ENCODE data around the gene SLC12A8. TPM values are rescaled to one million over a fixed set of nuclear protein-coding genes. Genes with fewer than 3 reads are reported as not detected.
A peak's percentile ranks its signal among the peaks of the same experiment; 100 is the strongest.

The SLC12A8 gene
- total RNA-seq, 1 donor from 2014 or later, result 9.2 TPM

DNA sequence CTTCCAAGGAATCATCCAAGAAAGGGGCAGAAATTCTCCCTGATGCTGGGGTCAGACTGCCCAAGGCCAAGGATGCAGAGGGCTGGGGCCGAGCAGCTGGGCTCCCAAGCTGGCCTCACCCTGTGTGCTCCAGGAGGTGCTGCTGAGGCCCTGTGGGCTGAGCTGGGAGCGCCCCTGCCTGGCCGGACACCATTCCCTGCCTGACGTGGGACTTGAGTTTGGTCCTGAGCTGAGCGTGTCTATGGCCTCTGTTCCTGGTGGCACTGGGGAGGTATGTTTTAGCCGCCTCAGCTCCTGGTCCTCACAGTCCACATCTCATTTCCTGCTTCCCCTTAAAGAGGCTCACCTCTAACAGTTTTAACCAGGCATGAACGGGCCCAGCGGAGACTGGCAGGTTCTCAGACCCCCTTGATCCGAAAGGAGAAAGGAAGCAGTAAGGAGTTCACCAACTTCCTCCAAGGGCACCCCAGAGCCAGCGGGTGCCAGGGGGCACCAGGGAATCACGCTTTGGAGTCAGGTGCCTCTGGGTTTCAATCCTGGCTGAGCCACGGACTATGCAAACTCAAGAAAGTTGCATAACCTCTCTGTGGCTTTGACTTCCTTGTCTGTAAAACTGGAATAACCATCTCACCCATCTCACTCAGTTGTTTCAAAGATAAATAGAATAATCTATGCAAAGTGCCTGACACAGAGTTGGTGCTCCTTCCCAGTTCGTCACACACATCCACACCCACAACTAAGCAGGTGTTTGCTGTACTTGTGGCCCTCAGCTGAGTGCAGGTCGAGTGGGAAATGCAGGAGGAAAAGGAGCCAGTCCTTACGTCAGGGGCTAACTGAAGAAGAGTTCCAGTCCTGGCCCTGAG lies 48.6 kb downstream of the SLC12A8 start:
- no peak for DNase-seq (ENCODE audit: low spot score, unreplicated experiment)
- Mint-ChIP-seq H3K4me1 (ENCODE audit: low read depth) (peaks cover 6% of the 10 kb centered on the region), H3K27ac (no peak overlapping the region)

DNA sequence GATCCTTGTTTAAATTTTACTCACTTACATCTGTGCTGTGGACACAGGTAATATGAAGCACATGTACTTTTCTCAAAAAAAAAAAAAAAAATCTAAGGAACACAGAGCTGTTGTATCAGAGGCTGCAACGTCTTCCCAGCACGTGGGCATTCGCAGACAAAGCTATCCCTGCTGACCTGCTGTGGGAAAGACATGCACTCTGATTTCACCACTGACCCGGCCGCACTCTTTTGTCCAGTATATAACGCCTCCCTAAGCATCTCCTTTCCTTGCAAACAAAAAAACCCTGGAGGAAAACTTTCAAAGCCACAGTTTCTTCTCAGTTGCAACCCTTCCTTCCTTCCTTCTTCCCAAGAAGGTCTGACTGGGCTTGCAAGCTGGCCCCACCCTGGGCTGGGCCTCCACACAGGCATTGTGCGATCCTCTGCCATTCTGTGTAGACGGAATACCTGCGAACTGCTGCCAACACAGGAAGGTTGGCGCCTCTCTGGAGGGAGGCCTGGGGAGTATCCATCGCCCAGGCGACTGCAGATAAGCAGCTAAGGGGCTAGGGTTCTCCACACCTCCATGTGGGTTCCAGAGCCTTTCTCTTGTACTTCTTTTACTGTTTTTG lies 50.8 kb downstream of the SLC12A8 start:
- Mint-ChIP-seq H3K36me3 (ENCODE audit: insufficient read depth) (no peaks in the 10 kb centered on the region), H3K4me1 (ENCODE audit: low read depth) (peaks cover 5% of the 10 kb centered on the region), H3K9me3 (ENCODE audit: low read depth) (no peaks in the 10 kb centered on the region), H3K4me3 (ENCODE audit: low read depth) (no peak overlapping the region), H3K27me3 (no peaks in the 10 kb centered on the region), H3K27ac (peak overlapping the region; percentile 34)
- DNase-seq (ENCODE audit: low spot score, unreplicated experiment), result no peak
- TF ChIP-seq, protein P1, sequence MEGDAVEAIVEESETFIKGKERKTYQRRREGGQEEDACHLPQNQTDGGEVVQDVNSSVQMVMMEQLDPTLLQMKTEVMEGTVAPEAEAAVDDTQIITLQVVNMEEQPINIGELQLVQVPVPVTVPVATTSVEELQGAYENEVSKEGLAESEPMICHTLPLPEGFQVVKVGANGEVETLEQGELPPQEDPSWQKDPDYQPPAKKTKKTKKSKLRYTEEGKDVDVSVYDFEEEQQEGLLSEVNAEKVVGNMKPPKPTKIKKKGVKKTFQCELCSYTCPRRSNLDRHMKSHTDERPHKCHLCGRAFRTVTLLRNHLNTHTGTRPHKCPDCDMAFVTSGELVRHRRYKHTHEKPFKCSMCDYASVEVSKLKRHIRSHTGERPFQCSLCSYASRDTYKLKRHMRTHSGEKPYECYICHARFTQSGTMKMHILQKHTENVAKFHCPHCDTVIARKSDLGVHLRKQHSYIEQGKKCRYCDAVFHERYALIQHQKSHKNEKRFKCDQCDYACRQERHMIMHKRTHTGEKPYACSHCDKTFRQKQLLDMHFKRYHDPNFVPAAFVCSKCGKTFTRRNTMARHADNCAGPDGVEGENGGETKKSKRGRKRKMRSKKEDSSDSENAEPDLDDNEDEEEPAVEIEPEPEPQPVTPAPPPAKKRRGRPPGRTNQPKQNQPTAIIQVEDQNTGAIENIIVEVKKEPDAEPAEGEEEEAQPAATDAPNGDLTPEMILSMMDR (IDR thresholded peaks at IDR 0.05; ENCODE audit: unreplicated experiment), result no peak

More for the DNA sequence above, 48.6 kb downstream of the SLC12A8 start:
- Mint-ChIP-seq H3K36me3 (ENCODE audit: insufficient read depth) (no peaks in the 10 kb centered on the region), H3K9me3 (ENCODE audit: low read depth) (no peaks in the 10 kb centered on the region), H3K4me3 (ENCODE audit: low read depth) (no peak overlapping the region), H3K27me3 (no peaks in the 10 kb centered on the region)
- TF ChIP-seq, protein P1 (IDR thresholded peaks at IDR 0.05; ENCODE audit: unreplicated experiment), result no peak

DNA sequence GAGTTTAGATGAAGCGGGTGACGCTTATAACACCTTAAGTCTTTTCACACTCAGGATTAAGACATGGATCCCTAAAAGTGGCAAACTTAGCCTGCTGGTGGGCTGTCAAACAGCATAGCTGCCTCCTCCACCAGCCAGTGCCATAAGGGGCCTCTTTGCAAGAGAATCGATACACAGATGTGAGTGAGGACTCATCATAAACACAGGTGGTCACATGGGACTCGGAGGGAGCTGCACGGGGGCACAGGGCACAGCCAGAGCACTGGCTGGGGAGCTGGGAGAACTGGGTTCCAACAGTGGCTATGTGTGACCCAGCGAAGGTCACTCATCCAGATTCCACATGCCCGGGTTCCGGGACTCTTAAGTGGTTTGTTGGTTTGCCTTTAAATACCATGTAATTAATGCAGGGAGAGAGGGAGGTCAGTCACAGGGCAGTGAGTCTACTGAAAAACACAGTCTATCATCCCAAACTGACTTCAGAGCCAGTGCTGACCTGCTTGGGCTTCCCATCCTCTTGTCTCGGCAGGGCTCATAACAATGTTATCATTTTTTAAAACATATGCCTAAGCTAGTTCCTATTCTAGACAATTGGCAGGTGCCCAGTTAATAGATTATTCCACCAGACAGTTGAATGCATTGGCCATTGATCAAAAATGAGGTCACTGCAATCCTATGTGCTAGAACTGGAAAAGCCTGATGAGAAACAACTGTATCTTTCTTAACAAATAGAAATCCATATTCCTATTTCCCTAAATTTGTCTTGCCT lies 51.8 kb downstream of the SLC12A8 start:
- Mint-ChIP-seq H3K27me3 (no peaks in the 10 kb centered on the region), H3K36me3 (ENCODE audit: insufficient read depth) (no peaks in the 10 kb centered on the region), H3K27ac (no peak overlapping the region), H3K4me1 (ENCODE audit: low read depth) (peaks cover 5% of the 10 kb centered on the region), H3K9me3 (ENCODE audit: low read depth) (no peaks in the 10 kb centered on the region), H3K4me3 (ENCODE audit: low read depth) (no peak overlapping the region)
- DNase-seq (ENCODE audit: low spot score, unreplicated experiment), result no peak
- TF ChIP-seq, protein P1 (IDR thresholded peaks at IDR 0.05; ENCODE audit: unreplicated experiment), result no peak

DNA sequence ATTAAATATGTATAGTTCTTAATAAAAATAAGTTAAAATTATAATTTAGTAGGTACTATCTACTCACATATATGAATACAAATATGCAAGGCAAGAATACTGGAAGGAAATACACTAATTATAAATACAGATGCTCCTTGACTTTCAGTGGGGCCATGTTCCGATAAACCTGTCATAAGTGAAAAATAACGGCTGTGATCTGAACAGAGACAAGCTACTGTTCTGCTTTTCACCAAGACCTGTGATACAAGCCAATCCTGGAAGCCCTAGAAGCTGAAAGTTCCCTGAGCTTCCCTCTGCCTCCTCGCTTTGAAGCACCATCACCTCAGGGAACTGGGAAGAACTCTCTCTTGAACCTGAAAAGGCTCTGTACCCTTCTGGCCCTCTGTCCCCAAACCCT lies 55.4 kb downstream of the SLC12A8 start:
- no peak for DNase-seq (ENCODE audit: low spot score, unreplicated experiment)
- Mint-ChIP-seq H3K36me3 (ENCODE audit: insufficient read depth) (no peaks in the 10 kb centered on the region), H3K27ac (no peak overlapping the region), H3K9me3 (ENCODE audit: low read depth) (no peaks in the 10 kb centered on the region), H3K27me3 (no peaks in the 10 kb centered on the region), H3K4me1 (ENCODE audit: low read depth) (peaks cover 5% of the 10 kb centered on the region), H3K4me3 (ENCODE audit: low read depth) (no peak overlapping the region)
- TF ChIP-seq, protein P1 (IDR thresholded peaks at IDR 0.05; ENCODE audit: unreplicated experiment), result no peak

DNA sequence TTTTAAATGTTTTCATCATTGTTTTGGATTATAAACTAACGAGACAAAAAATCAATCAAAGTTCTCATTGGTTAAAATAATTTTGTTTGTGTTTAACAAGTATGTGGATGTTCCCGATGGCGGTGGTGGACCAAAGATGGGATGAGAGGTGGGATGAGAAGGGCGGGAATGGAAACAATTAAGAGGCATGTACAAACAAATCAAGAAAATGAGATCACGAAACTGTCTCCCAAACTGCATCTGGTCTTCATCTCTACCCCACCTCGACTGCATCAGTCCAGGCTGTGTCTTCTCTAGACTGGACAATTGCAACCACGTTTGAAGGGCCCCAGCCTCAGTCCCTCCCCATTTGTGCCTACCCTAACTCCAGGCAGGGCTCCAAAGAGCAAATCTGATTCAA lies 56.1 kb downstream of the SLC12A8 start:
- TF ChIP-seq, protein P1 (IDR thresholded peaks at IDR 0.05; ENCODE audit: unreplicated experiment), result no peak
- DNase-seq (ENCODE audit: low spot score, unreplicated experiment), result no peak
- Mint-ChIP-seq H3K36me3 (ENCODE audit: insufficient read depth) (no peaks in the 10 kb centered on the region), H3K27me3 (no peaks in the 10 kb centered on the region), H3K4me3 (ENCODE audit: low read depth) (no peak overlapping the region), H3K4me1 (ENCODE audit: low read depth) (peaks cover 3% of the 10 kb centered on the region), H3K9me3 (ENCODE audit: low read depth) (no peaks in the 10 kb centered on the region), H3K27ac (no peak overlapping the region)
